ENCODE data around the gene CHRNA1. TPM values are rescaled to one million over a fixed set of nuclear protein-coding genes. Genes with fewer than 3 reads are reported as not detected.

Gene CHRNA1
- total and polyA plus RNA-seq, 2 of the 13 experiments (the other 11 are each of a cell fraction or from before 2014, with no cell fraction given): not detected

DNA sequence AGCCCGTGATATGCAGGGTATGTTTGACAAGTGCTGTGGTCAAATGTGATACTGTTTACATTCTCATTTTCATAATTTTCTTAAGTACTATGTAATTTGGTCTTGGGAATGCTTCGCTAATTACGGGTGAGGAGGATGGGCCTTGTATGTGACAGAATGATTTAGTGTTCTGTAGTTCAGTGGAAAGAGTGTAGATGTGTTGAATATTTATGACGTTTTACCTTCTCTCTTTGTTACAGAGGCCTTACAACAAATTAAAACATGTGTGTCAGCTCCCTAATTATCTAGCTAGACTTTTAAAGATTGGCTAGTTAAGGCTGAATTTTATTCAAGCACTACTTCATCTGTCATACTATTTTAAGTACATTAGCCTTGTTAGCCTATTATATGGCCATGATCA is 10.6 kb upstream of the CHRNA1 start:
- Histone ChIP-seq H3K9me3 (ENCODE audit: low read length) (no peaks in the 10 kb centered on the region), H3K9ac (ENCODE audit: insufficient read depth, low read depth, low read length) (no peak overlapping the region), H4K20me1 (ENCODE audit: insufficient read depth, low read length) (no peaks in the 10 kb centered on the region), H3K27ac (ENCODE audit: extremely low read length, insufficient read depth, low read length) (no peak overlapping the region), H3K79me2 (ENCODE audit: insufficient read depth, low read length) (no peaks in the 10 kb centered on the region), H3K4me1 (ENCODE audit: insufficient read depth, low read length) (peaks cover 8% of the 10 kb centered on the region), H3K4me3 (replicated peaks in 1 of 3; ENCODE audit: insufficient read depth in 1 of 3, low read depth in 2 of 3, low read length in 3 of 3) (no peak overlapping the region), H3K36me3 (replicated peaks in 1 of 2; ENCODE audit: control insufficient read depth in 1 of 2, insufficient read depth in 2 of 2, low read length in 2 of 2) (no peaks in the 10 kb centered on the region), H3K4me2 (ENCODE audit: low read depth, low read length) (no peak overlapping the region), H3K27me3 (ENCODE audit: control insufficient read depth in 1 of 2, insufficient read depth in 2 of 2, low read length in 2 of 2) (peaks cover 3 to 52% of the 10 kb centered on the region in 2 experiments; a peak in 2 of 5 replicates), H2AFZ (ENCODE audit: low read length) (no peak overlapping the region)
- DNase-seq (ENCODE audit: low spot score) (no peak), ATAC-seq (no peak), FAIRE-seq (no peak)
- intact Hi-C loops (cut with micrococcal nuclease; ENCODE audit: unreplicated experiment): no loop called here
- ChIA-PET POLR2A (no interaction called here), CTCF (ENCODE audit: low intra/inter-chr PET ratio, low total read pairs) (no interaction called here)
- TF ChIP-seq SOX5 (CRISPR knock-in tag; IDR thresholded peaks at IDR 0.05; ENCODE audit: borderline replicate concordance) (no peak), ZNF224 (CRISPR knock-in tag; IDR thresholded peaks at IDR 0.05) (no peak), ZBTB3 (CRISPR knock-in tag; IDR thresholded peaks at IDR 0.05; ENCODE audit: borderline replicate concordance, low read depth) (no peak), ZNF382 (CRISPR knock-in tag; IDR thresholded peaks at IDR 0.05; ENCODE audit: borderline replicate concordance) (no peak)
- in situ Hi-C loops (cut with HindIII; ENCODE audit: extremely low pct_ligation_motif_present, low pct_unique_long_range_greater_than_20kb): loop anchor here (5.0 kb wide), 1 partner anchor 212 kb away; no protein-coding TSS in a partner anchor
- no TSS peak for BruUV-seq (replicated peaks)
- 16% methylated on average over 4 of the region's 4 CpGs for WGBS (ENCODE audit: low lambda C conversion rate)

DNA sequence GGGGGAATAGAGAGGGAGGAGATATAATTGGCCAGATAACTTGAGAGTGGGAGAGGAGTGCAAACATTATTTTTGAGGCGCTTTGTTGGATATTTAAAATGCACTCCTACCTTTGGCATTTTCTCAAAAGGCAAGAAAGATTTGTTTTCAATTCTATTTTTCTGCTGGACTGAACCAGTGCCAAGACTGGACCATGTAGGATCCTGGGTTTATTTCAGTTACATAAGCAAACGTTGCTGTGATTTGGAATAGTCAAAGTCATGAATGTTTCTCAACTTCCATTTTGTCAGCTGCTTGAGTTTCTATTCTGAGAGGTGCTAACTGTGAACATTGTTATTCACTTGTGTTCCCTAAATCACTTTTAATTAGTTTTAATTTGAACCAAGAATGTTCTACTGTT is 8.9 kb upstream of the CHRNA1 start:
- DNase-seq (ENCODE audit: low spot score) (no peak), FAIRE-seq (no peak), ATAC-seq (no peak)
- H3K4me3 ChIP-seq (replicated peaks in 1 of 3; ENCODE audit: insufficient read depth in 1 of 3, low read depth in 2 of 3, low read length in 3 of 3): no peak overlapping the region
- in situ Hi-C loops (cut with HindIII; ENCODE audit: extremely low pct_ligation_motif_present, low pct_unique_long_range_greater_than_20kb) (loop anchor here (5.0 kb wide), 1 partner anchor 214 kb away; no protein-coding TSS in a partner anchor), intact Hi-C loops (cut with micrococcal nuclease; ENCODE audit: unreplicated experiment) (no loop called here)
- H3K4me2 ChIP-seq (ENCODE audit: low read depth, low read length): no peak overlapping the region
- ChIA-PET CTCF (ENCODE audit: low intra/inter-chr PET ratio, low total read pairs) (no interaction called here), POLR2A (no interaction called here)
- 18% methylated on average over 2 of the region's 2 CpGs for WGBS (ENCODE audit: low lambda C conversion rate)
- H4K20me1 ChIP-seq (ENCODE audit: insufficient read depth, low read length): no peaks in the 10 kb centered on the region
- no peaks in the 10 kb centered on the region for H3K9me3 ChIP-seq (ENCODE audit: low read length)
- BruUV-seq (replicated peaks): no TSS peak
- H3K79me2 ChIP-seq (ENCODE audit: insufficient read depth, low read length): no peaks in the 10 kb centered on the region
- H2AFZ ChIP-seq (ENCODE audit: low read length): no peak overlapping the region
- peaks cover 8% of the 10 kb centered on the region for H3K4me1 ChIP-seq (ENCODE audit: insufficient read depth, low read length)
- H3K27me3 ChIP-seq (ENCODE audit: control insufficient read depth in 1 of 2, insufficient read depth in 2 of 2, low read length in 2 of 2): peaks cover 3 to 40% of the 10 kb centered on the region in 2 experiments; a peak in 2 of 5 replicates
- H3K9ac ChIP-seq (ENCODE audit: insufficient read depth, low read depth, low read length): no peak overlapping the region
- no peak overlapping the region for H3K27ac ChIP-seq (ENCODE audit: extremely low read length, insufficient read depth, low read length)
- H3K36me3 ChIP-seq (replicated peaks in 1 of 2; ENCODE audit: control insufficient read depth in 1 of 2, insufficient read depth in 2 of 2, low read length in 2 of 2): no peaks in the 10 kb centered on the region
- TF ChIP-seq SNAPC2 (CRISPR knock-in tag; IDR thresholded peaks at IDR 0.05): no peak
- TF ChIP-seq, protein P1, sequence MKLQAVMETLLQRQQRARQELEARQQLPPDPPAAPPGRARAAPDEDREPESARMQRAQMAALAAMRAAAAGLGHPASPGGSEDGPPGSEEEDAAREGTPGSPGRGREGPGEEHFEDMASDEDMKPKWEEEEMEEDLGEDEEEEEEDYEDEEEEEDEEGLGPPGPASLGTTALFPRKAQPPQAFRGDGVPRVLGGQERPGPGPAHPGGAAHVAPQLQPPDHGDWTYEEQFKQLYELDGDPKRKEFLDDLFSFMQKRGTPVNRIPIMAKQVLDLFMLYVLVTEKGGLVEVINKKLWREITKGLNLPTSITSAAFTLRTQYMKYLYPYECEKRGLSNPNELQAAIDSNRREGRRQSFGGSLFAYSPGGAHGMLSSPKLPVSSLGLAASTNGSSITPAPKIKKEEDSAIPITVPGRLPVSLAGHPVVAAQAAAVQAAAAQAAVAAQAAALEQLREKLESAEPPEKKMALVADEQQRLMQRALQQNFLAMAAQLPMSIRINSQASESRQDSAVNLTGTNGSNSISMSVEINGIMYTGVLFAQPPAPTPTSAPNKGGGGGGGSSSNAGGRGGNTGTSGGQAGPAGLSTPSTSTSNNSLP (IDR thresholded peaks at IDR 0.05; ENCODE audit: low read depth, low read length): no peak
- TF ChIP-seq MXD4 (CRISPR knock-in tag; IDR thresholded peaks at IDR 0.05): no peak
- TF ChIP-seq ADNP (CRISPR knock-in tag; IDR thresholded peaks at IDR 0.05): no peak
- TF ChIP-seq ZNF33A (CRISPR knock-in tag; IDR thresholded peaks at IDR 0.05; ENCODE audit: borderline replicate concordance): no peak
- TF ChIP-seq ATAD3A (CRISPR knock-in tag; IDR thresholded peaks at IDR 0.05): no peak
- TF ChIP-seq MED8 (CRISPR knock-in tag; IDR thresholded peaks at IDR 0.05; ENCODE audit: insufficient replicate concordance): no peak
- no peak for TF ChIP-seq ZNF747 (CRISPR knock-in tag; IDR thresholded peaks at IDR 0.05; ENCODE audit: borderline replicate concordance)
- TF ChIP-seq, protein P2, sequence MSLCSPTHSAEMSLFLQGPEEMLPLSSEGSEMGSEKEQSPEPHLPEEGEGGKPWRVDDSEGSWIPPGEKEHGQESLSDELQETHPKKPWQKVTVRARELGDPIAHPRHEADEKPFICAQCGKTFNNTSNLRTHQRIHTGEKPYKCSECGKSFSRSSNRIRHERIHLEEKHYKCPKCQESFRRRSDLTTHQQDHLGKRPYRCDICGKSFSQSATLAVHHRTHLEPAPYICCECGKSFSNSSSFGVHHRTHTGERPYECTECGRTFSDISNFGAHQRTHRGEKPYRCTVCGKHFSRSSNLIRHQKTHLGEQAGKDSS (CRISPR knock-in tag; IDR thresholded peaks at IDR 0.05; ENCODE audit: borderline replicate concordance, low read depth): no peak
- TF ChIP-seq ZMYM4 (CRISPR knock-in tag; IDR thresholded peaks at IDR 0.05): no peak
- TF ChIP-seq, protein P3, sequence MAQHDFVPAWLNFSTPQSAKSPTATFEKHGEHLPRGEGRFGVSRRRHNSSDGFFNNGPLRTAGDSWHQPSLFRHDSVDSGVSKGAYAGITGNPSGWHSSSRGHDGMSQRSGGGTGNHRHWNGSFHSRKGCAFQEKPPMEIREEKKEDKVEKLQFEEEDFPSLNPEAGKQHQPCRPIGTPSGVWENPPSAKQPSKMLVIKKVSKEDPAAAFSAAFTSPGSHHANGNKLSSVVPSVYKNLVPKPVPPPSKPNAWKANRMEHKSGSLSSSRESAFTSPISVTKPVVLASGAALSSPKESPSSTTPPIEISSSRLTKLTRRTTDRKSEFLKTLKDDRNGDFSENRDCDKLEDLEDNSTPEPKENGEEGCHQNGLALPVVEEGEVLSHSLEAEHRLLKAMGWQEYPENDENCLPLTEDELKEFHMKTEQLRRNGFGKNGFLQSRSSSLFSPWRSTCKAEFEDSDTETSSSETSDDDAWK (CRISPR knock-in tag; IDR thresholded peaks at IDR 0.05): no peak
